ENCODE measurements around the gene FAM114A1. TPM values are rescaled to one million over a fixed set of nuclear protein-coding genes. Genes with fewer than 3 reads are reported as not detected.

Gene FAM114A1
- 33.2 TPM for total RNA-seq

GRCh38 chr4:38867478-38868058, at the start of gene FAM114A1:
FAM114A1 (plus strand) TSS chr4:38867806; CDS start chr4:38878079, 10,273 bp downstream.
- ATAC-seq: peak; percentile 96

DNA sequence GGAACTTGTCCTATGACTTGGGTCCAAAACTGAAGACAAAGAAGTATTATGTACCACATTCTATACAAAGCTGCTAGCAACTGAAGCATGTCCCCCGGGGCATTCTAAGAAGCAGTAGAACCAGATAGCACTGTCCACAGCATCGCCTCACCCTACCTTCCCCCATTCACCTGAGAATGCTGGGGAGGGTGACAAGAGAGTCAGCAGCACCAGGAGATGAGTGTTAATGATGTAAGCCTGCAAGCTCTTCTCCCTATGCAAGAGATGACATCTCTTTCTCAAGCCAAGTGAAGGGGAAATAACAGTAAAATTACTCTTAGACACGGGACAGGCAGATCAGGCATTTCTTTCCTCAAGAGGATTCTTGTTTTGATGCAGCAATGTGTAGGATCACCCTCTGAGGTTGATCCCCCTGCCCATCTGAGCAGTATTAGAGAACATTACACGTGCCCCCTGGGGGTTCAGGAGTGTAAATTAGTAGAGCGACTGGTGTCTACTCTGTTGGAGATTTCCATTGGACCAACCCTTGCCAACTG, 49.1 kb upstream of the FAM114A1 start:
- peak; percentile 71 for ATAC-seq

GRCh38 chr4:38819569-38819968, 48.0 kb upstream of the FAM114A1 start:
- ATAC-seq: no peak

GRCh38 chr4:38820329-38821061, 47.1 kb upstream of the FAM114A1 start:
- no peak for ATAC-seq

- ATAC-seq: no peak
Observed at GRCh38 chr4:38821739-38822138, 45.9 kb upstream of the FAM114A1 start.

GRCh38 chr4:38822748-38823303, 44.8 kb upstream of the FAM114A1 start:
- no peak for ATAC-seq

- no peak for ATAC-seq
Observed at GRCh38 chr4:38823766-38824165, 43.8 kb upstream of the FAM114A1 start.

DNA sequence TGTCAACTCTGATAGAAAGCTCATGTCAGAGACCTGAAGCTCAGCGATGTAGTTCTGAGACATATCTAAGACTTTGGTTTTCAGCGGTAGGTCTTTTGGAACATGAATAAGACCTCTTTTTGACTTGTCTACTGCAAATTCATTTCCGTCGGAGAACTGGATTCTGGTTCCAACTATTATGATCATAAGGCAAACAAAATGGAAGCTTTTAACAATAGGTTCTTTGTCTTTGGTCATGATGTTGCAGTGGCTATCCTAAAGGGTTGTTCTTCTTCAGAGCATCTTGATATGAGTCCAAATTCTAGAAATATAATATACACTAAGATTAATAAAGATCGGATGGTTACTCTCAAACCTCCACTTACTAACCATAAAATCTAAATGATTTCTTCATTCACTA, 38.4 kb upstream of the FAM114A1 start:
- ATAC-seq: no peak

DNA sequence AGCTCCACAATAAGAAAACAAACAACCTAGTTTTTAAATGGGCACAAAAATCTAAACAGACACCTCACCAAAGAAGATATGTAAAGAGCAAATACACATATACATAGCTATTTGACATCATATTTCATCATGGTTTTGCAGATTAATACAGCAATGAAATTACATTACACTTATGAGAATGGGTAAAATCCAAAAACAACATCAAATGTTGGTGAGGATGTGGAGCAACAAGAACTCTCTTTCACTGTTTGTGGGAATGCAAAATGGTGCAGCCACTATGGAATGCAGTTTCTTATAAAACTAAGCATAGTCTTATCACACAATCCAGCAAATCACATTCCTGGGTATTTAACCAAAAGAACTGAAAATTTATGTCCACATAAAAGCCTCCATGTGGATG, 36.0 kb upstream of the FAM114A1 start:
- no peak for ATAC-seq

- no peak for ATAC-seq
Observed at GRCh38 chr4:38832206-38832605, 35.4 kb upstream of the FAM114A1 start.

DNA sequence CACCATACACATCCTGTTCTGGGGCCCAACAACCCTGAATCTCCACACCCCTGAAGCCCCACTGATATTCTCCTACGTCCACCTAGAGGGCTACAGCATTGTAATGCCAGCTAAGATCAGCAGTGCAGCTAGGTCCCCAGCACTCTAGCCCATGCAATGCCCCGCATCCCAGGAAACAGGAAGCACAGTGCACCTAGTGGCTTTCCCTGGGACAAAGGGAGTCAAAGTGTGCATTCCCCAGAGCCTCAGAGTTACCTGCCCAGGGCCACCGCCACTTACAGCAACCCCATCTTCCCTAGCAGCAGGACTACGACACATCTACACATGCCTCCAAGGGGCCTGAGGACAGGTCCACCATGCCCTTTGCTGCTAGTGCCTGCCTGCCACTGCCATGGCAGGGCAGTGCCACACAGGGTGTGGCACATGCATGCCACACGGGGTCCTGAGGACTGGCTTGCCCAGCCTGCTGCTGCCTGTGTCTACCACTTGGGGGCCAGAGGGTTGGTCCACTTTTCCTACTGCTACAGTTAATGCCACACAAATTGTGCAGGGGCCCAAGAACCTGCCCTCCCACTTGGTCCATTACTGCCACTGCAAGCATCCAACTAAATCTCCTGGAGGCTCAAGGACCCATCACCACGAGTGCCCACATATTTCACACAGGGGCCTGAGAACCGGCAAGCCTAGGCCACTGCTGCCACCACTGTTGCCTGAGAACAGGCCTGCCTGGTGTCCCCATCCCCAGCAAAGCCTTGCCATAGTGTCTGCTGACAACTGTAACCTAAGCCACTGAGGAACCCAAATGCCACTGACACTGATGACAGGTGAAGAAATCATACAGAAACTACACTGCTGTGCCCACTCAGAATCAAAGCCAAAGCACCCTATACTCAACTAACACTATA, 34.7 kb upstream of the FAM114A1 start:
- no peak for ATAC-seq

GRCh38 chr4:38834570-38834969, 33.0 kb upstream of the FAM114A1 start:
- no peak for ATAC-seq

DNA sequence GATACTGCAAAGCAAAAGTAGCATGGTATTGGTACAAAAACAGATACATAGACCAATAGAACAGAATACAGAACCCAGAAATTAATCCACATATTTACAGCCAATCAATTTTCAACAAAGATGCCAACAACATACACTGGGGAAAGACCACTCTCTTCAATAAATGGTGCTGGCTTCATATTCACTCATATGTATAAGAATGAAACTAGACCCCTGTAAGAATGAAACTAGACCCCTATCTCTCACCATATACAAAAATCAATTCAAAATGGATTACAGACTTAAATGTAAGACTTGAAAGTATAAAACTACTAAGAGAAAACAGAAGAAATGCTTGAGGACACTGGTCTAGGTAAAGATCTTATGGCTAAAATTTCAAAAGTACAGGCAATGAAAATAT, 30.3 kb upstream of the FAM114A1 start:
- ATAC-seq: no peak

GRCh38 chr4:38837849-38838248, 29.8 kb upstream of the FAM114A1 start:
- ATAC-seq: no peak

- ATAC-seq: no peak
Observed at GRCh38 chr4:38842994-38843393, 24.6 kb upstream of the FAM114A1 start.

DNA sequence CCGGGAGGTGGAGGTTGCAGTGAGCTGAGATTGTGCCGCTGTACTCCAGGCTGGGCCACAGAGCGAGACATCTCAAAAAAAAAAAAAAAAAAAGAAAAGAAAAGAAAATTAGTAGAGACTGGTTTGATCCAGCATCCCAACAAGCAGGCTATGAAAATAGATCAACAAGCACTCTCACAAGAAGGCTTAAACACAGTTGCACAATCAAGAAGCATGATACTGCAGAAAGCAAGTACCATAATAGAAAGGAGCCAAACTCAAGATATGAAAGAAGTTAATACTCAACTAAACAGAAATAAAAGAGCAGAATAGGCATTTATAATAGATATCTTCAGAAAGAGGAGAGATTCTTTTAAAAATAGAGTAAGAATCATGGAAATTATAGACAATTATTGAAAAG, 21.6 kb upstream of the FAM114A1 start:
- ATAC-seq: no peak

DNA sequence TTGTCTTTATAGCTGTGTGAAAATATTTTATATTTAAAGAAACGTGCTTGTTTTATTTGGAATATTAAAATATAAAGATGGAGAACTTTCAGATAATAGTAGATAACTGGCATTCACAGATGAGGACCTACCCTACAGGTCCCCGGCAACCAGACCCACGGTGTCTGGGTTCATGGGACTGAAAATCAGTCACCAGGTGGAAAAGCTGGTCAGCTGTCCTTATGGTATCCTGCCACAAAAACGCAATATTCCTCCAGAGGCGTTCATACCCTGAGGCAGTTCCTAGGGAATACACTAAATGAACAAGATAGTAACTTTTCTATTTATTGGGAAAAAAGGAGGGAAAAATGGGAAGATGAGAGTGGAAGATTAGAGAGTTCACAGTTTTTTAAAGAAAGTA, 12.1 kb upstream of the FAM114A1 start:
- no peak for ATAC-seq

GRCh38 chr4:38856046-38856445, 11.6 kb upstream of the FAM114A1 start:
- ATAC-seq: no peak

DNA sequence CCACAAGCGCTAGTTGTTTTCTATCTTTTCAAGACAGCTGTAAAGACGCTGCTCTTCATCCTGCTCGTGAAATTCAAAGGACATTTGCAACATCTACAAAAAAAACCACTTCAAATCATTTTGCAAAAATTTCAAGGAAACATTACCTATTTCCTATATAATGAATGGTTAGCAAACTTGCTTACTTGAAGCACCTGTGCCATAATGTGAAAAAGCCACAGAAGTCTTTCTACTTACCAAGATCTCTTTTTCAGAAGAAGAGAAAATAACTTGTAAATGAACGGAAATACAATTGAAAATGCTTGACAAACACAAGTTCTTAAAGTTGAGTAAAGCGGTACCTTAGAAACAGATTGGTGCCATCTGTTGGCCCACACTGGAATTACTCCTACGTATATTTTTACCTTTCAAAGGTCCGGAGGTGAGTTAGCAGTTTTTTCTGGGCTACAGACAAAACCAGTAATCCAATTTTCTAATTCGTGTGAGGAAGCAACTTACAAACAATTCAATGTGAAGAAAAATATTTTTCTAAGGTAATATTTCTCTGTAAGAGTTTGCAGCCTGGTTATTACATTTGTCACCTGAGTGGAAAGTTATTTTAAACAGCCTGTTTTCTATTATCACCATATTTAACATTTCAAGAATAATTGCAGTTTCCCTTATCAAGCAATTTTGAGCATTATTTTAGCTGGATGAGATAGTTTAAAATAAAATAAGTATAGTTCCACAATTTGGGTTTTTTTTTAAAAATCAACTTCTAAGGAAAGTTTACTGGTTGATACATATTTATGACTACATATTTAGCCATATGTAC, 10.9 kb upstream of the FAM114A1 start, which contains the start of gene TLR6:
Gene TLR6, minus strand, starts transcription at position 294 of the 814 bp plus-strand sequence. CDS start 27,344 bp downstream, outside the sequence.
- ATAC-seq: peak; percentile 67

DNA sequence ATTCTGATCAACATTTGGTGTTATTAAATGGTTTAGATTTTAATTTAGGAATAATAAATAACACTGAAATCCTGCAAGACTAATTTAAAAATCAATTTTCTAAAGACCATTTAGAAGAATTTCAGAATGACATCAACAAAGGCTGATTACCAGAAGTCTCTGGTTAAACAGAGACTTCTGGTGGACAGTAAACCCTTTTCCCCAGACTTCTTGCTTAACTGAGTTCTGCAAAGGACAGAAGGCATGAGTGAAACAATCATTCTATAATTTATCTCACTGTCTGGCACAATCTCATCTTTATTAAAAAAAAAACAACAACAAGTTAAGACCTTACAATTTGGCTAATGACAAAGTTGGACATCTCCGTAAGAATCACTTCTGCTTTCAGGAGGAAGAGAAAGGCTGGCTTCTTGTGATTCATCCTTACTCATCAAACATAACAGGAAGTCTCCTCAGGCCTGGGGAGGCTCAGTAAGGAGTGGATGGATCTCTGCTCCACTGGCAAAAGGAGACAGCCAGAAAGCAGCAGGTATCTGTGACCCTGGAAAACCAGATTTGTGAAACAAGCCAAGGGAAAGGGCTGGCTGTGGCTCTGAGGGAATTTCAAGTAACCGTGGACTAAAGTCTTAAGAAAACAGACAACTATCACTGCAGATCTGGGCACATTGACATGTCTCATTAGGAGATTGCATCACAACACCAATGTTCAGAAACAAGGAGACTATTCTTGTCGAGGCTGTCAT, 10.1 kb upstream of the FAM114A1 start:
- peak; percentile 96 for ATAC-seq

- ATAC-seq: no peak
Observed at GRCh38 chr4:38858097-38858420, 9.5 kb upstream of the FAM114A1 start.
